Esophagus squamous epithelium (tissue), 5 donors: ENCODE results near the gene C14orf119. TPM values are rescaled to one million over a fixed set of nuclear protein-coding genes. Genes with fewer than 3 reads are reported as not detected.

Source experiments
- DNase-seq: peaks from one replicate; lab custom pipeline; 2025; lab: John Stamatoyannopoulos, UW
- H3K27ac ChIP-seq, 4 donors: fragments of 200-600 bp; sonication (generic); one replicate each; pipeline ENCODE4 v1.5.1; 2016 to 2019; ENCODE audit warnings: mild to moderate bottlenecking in 1 of 4
- H3K27me3 ChIP-seq, 4 donors: fragments of 200-600 bp; sonication (generic); 1 replicate in 3 of 4; 2 replicates in 1 of 4; pipeline versions ENCODE4 v1.5.1 to v1.6.0; 2017 to 2021; ENCODE audit warnings: antibody characterized with exemption in 1 of 4
- H3K36me3 ChIP-seq, 3 donors: fragments of 200-600 bp; sonication (generic); one replicate each; pipeline ENCODE4 v1.5.1; 2016 to 2019
- H3K4me1 ChIP-seq, 3 donors: fragments of 200-600 bp; sonication (generic); one replicate each; pipeline ENCODE4 v1.5.1; 2017 to 2019
- H3K4me3 ChIP-seq, 4 donors: fragments of 200-600 bp; sonication (generic); 1 replicate in 3 of 4; 2 replicates in 1 of 4; pipeline ENCODE4 v1.5.1; 2016 to 2019; ENCODE audit warnings: mild to moderate bottlenecking in 2 of 4, moderate library complexity in 1 of 4
- H3K9me3 ChIP-seq, 3 donors: fragments of 200-600 bp; sonication (generic); one replicate each; pipeline ENCODE4 v1.5.1; 2016 to 2019
- CTCF ChIP-seq, 6 experiments: fragments of 450-650 bp in 4 of 6; fragments of 200-600 bp in 2 of 6; sonication (generic) in 2 of 6; IDR thresholded peaks; one replicate each; pipeline ENCODE4 v1.5.1; 2016 to 2019; ENCODE audit warnings: antibody characterized with exemption in 6 of 6, mild to moderate bottlenecking in 4 of 6, moderate library complexity in 4 of 6
- POLR2A ChIP-seq, 4 donors: fragments of 450-650 bp; IDR thresholded peaks; one replicate each; pipeline ENCODE4 v1.6.1; 2017; ENCODE audit warnings: antibody characterized with exemption in 4 of 4, mild to moderate bottlenecking in 4 of 4, moderate library complexity in 3 of 4
- WGBS, 2 donors: methylation state at CpG; one replicate each; pipeline ENCODE4 v1.1.5; 2018; 5-methylcytosine and 5-hydroxymethylcytosine counted together
- intact Hi-C: fragments of 100-400 bp; cut with DNase I; formaldehyde crosslinking; loops from one replicate; pipeline ENCODE4 v1.15.0; 2022
- total RNA-seq, 4 donors: library from RNA; depleted of rRNA; stranded (reverse); fragments of >200 nt; gene quantifications; one replicate each; pipeline ENCODE4 v1.1.0, GENCODE V29; 2016
- donor health status: DM: yes; HTN: yes; CAD: no.

The C14orf119 gene
- total RNA-seq, 4 donors from 2014 or later, result 17.5 to 42.0 (median 31.0) TPM

GRCh38 chr14:23099212-23099861, 4.0 kb downstream of the C14orf119 start:
- no peak overlapping the region for H3K4me3 ChIP-seq
- no peaks in the 10 kb centered on the region for H3K27me3 ChIP-seq
- peaks cover 0 to 21% (median 7%) of the 10 kb centered on the region in 3 donors for H3K36me3 ChIP-seq
- TF ChIP-seq POLR2A (IDR thresholded peaks at IDR 0.05) (no peak), CTCF (IDR thresholded peaks at IDR 0.05) (no peak)
- WGBS, 2 donors, result 83 to 93% methylated on average over 5 to 7 of the region's 10 CpGs
- no peak overlapping the region for H3K27ac ChIP-seq
- intact Hi-C loops, result no loop called here
- H3K9me3 ChIP-seq, result no peaks in the 10 kb centered on the region
- peaks cover 8 to 21% (median 10%) of the 10 kb centered on the region in 3 donors for H3K4me1 ChIP-seq
- DNase-seq, result no peak

GRCh38 chr14:23101213-23101970, 6.1 kb downstream of the C14orf119 start:
- no peak overlapping the region for H3K27ac ChIP-seq
- intact Hi-C loops, result no loop called here
- no peaks in the 10 kb centered on the region for H3K9me3 ChIP-seq
- peaks cover 0 to 21% (median 7%) of the 10 kb centered on the region in 3 donors for H3K36me3 ChIP-seq
- DNase-seq, result no peak
- H3K27me3 ChIP-seq, result no peaks in the 10 kb centered on the region
- H3K4me3 ChIP-seq, result no peak overlapping the region
- 72 to 84% methylated on average over 5 of the region's 6 CpGs for WGBS, 2 donors
- peaks cover 8 to 17% (median 10%) of the 10 kb centered on the region in 3 donors for H3K4me1 ChIP-seq
- TF ChIP-seq CTCF (IDR thresholded peaks at IDR 0.05), result no peak
- TF ChIP-seq POLR2A (IDR thresholded peaks at IDR 0.05), result no peak

- Histone ChIP-seq H3K27ac (no peak overlapping the region), H3K27me3 (no peaks in the 10 kb centered on the region), H3K4me3 (no peak overlapping the region), H3K36me3 (peaks cover 0 to 21% (median 7%) of the 10 kb centered on the region in 3 donors), H3K9me3 (no peaks in the 10 kb centered on the region), H3K4me1 (peaks cover 3 to 10% (median 4%) of the 10 kb centered on the region in 3 donors)
- TF ChIP-seq POLR2A (IDR thresholded peaks at IDR 0.05) (no peak), CTCF (IDR thresholded peaks at IDR 0.05) (no peak)
- 62 to 70% methylated on average over 5 to 7 of the region's 10 CpGs for WGBS, 2 donors
- DNase-seq, result no peak
- intact Hi-C loops, result no loop called here
These were observed 6.8 kb downstream of the C14orf119 start for GRCh38 chr14:23101986-23102625.

- H3K4me1 ChIP-seq, result peaks cover 0 to 3% (median 2%) of the 10 kb centered on the region in 3 donors
- intact Hi-C loops, result no loop called here
- no peaks in the 10 kb centered on the region for H3K9me3 ChIP-seq
- 74 to 100% methylated on average over 2 of the region's 2 CpGs for WGBS, 2 donors
- H3K27me3 ChIP-seq, result no peaks in the 10 kb centered on the region
- no peak overlapping the region for H3K4me3 ChIP-seq
- H3K36me3 ChIP-seq, result peaks cover 0 to 18% (median 6%) of the 10 kb centered on the region in 3 donors
- no peak overlapping the region for H3K27ac ChIP-seq
- DNase-seq, result no peak
- TF ChIP-seq POLR2A (IDR thresholded peaks at IDR 0.05) (no peak), CTCF (IDR thresholded peaks at IDR 0.05) (no peak)
These were observed 7.5 kb downstream of the C14orf119 start for GRCh38 chr14:23102801-23103200.
